HepG2 (cell line): ENCODE measurements around the gene TFDP2.

Experiments used
- ASH2L ChIP-seq: fragments of 300-600, 200-600 bp; sonication (generic); IDR thresholded peaks from 2 replicates; pipeline ENCODE4 v1.7.0; 2017; ENCODE audit warnings: low read depth, mild to moderate bottlenecking, moderate library complexity, mixed read lengths, low read length; ENCODE audit not compliant: insufficient read length
- JUN ChIP-seq: sonication (generic); formaldehyde crosslinking; IDR thresholded peaks from 2 replicates; pipeline ENCODE4 v1.4.0; 2020; ENCODE audit warnings: mild to moderate bottlenecking, missing genetic modification reagents
- NKX3-1 ChIP-seq: sonication (generic); formaldehyde crosslinking; IDR thresholded peaks from 2 replicates; pipeline ENCODE4 v1.5.0; 2020; ENCODE audit warnings: missing genetic modification reagents
- POLR2AphosphoS5 ChIP-seq: IDR thresholded peaks from 2 replicates; pipeline ENCODE4 v1.6.1; 2012; ENCODE audit warnings: low read depth, low read length
- SP1 ChIP-seq, 2 experiments: fragments of 450-650 bp in 1 of 2; sonication (generic) in 1 of 2; formaldehyde crosslinking in 1 of 2; IDR thresholded peaks; 2 replicates each; pipeline versions ENCODE4 v1.4.0 to v1.6.1; 2016 to 2020; ENCODE audit warnings: missing genetic modification reagents in 1 of 2
- SRY ChIP-seq: sonication (generic); formaldehyde crosslinking; IDR thresholded peaks from 2 replicates; pipeline ENCODE4 v1.8.0; 2022; ENCODE audit warnings: mild to moderate bottlenecking, missing genetic modification reagents
- ZIK1 ChIP-seq: sonication (generic); formaldehyde crosslinking; IDR thresholded peaks from 2 replicates; pipeline ENCODE4 v1.5.0; 2020; ENCODE audit warnings: mild to moderate bottlenecking, low read depth, missing genetic modification reagents, borderline replicate concordance
- ZNF367 ChIP-seq: sonication (generic); formaldehyde crosslinking; IDR thresholded peaks from 2 replicates; pipeline ENCODE4 v1.4.0; 2020; ENCODE audit warnings: missing genetic modification reagents, borderline replicate concordance
- ZNF777 ChIP-seq: sonication (generic); formaldehyde crosslinking; IDR thresholded peaks from 2 replicates; pipeline ENCODE4 v1.4.0; 2020; ENCODE audit warnings: missing genetic modification reagents
- TF ChIP-seq, protein P1 (sequence below): sonication (generic); formaldehyde crosslinking; IDR thresholded peaks from 2 replicates; pipeline ENCODE4 v1.4.0; 2020; ENCODE audit warnings: missing genetic modification reagents, borderline replicate concordance
- TF ChIP-seq, protein P2 (sequence below): sonication (generic); formaldehyde crosslinking; IDR thresholded peaks from 2 replicates; pipeline ENCODE4 v1.5.0; 2020; ENCODE audit warnings: mild to moderate bottlenecking, missing genetic modification reagents, moderate library complexity
- TF ChIP-seq, protein P3 (sequence below): sonication (generic); formaldehyde crosslinking; IDR thresholded peaks from 2 replicates; pipeline ENCODE4 v1.4.0; 2020; ENCODE audit warnings: low read depth, missing genetic modification reagents
- TF ChIP-seq, protein P4 (sequence below), 2 experiments: IDR thresholded peaks; 2 replicates each; pipeline ENCODE4 v1.6.1; 2011 to 2012; ENCODE audit warnings: low read length in 2 of 2, borderline replicate concordance in 1 of 2, low read depth in 1 of 2, mild to moderate bottlenecking in 1 of 2, moderate library complexity in 1 of 2

DNA sequence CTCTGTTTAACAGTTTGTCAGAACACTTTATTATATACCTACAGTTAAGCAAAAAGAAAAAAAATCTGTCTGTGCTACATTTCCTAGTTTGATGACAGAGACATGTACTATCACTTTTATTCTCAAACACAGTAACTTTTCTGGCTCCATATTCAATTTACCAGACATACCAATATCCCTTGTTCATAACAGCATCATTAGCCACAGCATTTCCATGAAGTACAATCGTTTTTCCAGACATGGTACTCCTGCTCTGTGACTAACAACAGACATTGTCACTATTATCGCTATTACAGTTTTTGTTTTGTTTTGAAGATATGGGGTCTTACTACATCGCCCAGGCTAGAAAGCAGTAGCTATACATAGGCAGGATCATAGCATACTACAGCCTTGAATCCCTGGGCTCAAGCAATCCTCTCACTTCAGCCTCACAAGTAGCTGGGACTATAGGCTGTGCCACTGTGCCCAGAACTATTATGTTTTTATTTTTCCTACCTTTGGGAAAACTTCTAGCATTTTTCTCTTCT, 14.5 kb downstream of the TFDP2 start:
- no peak for TF ChIP-seq JUN
- TF ChIP-seq, protein P1, sequence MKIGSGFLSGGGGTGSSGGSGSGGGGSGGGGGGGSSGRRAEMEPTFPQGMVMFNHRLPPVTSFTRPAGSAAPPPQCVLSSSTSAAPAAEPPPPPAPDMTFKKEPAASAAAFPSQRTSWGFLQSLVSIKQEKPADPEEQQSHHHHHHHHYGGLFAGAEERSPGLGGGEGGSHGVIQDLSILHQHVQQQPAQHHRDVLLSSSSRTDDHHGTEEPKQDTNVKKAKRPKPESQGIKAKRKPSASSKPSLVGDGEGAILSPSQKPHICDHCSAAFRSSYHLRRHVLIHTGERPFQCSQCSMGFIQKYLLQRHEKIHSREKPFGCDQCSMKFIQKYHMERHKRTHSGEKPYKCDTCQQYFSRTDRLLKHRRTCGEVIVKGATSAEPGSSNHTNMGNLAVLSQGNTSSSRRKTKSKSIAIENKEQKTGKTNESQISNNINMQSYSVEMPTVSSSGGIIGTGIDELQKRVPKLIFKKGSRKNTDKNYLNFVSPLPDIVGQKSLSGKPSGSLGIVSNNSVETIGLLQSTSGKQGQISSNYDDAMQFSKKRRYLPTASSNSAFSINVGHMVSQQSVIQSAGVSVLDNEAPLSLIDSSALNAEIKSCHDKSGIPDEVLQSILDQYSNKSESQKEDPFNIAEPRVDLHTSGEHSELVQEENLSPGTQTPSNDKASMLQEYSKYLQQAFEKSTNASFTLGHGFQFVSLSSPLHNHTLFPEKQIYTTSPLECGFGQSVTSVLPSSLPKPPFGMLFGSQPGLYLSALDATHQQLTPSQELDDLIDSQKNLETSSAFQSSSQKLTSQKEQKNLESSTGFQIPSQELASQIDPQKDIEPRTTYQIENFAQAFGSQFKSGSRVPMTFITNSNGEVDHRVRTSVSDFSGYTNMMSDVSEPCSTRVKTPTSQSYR (CRISPR knock-in tag) = no peak
- TF ChIP-seq, protein P2, sequence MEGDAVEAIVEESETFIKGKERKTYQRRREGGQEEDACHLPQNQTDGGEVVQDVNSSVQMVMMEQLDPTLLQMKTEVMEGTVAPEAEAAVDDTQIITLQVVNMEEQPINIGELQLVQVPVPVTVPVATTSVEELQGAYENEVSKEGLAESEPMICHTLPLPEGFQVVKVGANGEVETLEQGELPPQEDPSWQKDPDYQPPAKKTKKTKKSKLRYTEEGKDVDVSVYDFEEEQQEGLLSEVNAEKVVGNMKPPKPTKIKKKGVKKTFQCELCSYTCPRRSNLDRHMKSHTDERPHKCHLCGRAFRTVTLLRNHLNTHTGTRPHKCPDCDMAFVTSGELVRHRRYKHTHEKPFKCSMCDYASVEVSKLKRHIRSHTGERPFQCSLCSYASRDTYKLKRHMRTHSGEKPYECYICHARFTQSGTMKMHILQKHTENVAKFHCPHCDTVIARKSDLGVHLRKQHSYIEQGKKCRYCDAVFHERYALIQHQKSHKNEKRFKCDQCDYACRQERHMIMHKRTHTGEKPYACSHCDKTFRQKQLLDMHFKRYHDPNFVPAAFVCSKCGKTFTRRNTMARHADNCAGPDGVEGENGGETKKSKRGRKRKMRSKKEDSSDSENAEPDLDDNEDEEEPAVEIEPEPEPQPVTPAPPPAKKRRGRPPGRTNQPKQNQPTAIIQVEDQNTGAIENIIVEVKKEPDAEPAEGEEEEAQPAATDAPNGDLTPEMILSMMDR (CRISPR knock-in tag) = no peak
- TF ChIP-seq ASH2L = no peak
- TF ChIP-seq NKX3-1 (CRISPR knock-in tag) = no peak
- no peak for TF ChIP-seq ZNF367 (CRISPR knock-in tag)
- no peak for TF ChIP-seq ZIK1 (CRISPR knock-in tag)
- TF ChIP-seq, protein P3, sequence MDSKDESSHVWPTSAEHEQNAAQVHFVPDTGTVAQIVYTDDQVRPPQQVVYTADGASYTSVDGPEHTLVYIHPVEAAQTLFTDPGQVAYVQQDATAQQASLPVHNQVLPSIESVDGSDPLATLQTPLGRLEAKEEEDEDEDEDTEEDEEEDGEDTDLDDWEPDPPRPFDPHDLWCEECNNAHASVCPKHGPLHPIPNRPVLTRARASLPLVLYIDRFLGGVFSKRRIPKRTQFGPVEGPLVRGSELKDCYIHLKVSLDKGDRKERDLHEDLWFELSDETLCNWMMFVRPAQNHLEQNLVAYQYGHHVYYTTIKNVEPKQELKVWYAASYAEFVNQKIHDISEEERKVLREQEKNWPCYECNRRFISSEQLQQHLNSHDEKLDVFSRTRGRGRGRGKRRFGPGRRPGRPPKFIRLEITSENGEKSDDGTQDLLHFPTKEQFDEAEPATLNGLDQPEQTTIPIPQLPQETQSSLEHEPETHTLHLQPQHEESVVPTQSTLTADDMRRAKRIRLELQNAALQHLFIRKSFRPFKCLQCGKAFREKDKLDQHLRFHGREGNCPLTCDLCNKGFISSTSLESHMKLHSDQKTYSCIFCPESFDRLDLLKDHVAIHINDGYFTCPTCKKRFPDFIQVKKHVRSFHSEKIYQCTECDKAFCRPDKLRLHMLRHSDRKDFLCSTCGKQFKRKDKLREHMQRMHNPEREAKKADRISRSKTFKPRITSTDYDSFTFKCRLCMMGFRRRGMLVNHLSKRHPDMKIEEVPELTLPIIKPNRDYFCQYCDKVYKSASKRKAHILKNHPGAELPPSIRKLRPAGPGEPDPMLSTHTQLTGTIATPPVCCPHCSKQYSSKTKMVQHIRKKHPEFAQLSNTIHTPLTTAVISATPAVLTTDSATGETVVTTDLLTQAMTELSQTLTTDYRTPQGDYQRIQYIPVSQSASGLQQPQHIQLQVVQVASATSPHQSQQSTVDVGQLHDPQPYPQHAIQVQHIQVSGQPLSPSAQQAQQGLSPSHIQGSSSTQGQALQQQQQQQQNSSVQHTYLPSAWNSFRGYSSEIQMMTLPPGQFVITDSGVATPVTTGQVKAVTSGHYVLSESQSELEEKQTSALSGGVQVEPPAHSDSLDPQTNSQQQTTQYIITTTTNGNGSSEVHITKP (CRISPR knock-in tag) = no peak
- no peak for TF ChIP-seq ZNF777 (CRISPR knock-in tag)
- TF ChIP-seq SRY (CRISPR knock-in tag) = no peak
- TF ChIP-seq POLR2AphosphoS5 = no peak
- TF ChIP-seq, protein P4, sequence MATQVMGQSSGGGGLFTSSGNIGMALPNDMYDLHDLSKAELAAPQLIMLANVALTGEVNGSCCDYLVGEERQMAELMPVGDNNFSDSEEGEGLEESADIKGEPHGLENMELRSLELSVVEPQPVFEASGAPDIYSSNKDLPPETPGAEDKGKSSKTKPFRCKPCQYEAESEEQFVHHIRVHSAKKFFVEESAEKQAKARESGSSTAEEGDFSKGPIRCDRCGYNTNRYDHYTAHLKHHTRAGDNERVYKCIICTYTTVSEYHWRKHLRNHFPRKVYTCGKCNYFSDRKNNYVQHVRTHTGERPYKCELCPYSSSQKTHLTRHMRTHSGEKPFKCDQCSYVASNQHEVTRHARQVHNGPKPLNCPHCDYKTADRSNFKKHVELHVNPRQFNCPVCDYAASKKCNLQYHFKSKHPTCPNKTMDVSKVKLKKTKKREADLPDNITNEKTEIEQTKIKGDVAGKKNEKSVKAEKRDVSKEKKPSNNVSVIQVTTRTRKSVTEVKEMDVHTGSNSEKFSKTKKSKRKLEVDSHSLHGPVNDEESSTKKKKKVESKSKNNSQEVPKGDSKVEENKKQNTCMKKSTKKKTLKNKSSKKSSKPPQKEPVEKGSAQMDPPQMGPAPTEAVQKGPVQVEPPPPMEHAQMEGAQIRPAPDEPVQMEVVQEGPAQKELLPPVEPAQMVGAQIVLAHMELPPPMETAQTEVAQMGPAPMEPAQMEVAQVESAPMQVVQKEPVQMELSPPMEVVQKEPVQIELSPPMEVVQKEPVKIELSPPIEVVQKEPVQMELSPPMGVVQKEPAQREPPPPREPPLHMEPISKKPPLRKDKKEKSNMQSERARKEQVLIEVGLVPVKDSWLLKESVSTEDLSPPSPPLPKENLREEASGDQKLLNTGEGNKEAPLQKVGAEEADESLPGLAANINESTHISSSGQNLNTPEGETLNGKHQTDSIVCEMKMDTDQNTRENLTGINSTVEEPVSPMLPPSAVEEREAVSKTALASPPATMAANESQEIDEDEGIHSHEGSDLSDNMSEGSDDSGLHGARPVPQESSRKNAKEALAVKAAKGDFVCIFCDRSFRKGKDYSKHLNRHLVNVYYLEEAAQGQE (IDR thresholded peaks at IDR 0.05; ENCODE audit: borderline replicate concordance in 1 of 2, low read depth in 1 of 2, low read length in 2 of 2) = no peak
- no peak for TF ChIP-seq SP1 (IDR thresholded peaks at IDR 0.05)
- no peak for TF ChIP-seq SP1 (CRISPR knock-in tag; IDR thresholded peaks at IDR 0.05)
